ENCODE results near the gene ZNF76.
"Not testable (repeated sequence)": the region's sequence is repeated elsewhere in the genome, so short reads cannot be mapped to it uniquely, and the experiment has no call there.

DNA sequence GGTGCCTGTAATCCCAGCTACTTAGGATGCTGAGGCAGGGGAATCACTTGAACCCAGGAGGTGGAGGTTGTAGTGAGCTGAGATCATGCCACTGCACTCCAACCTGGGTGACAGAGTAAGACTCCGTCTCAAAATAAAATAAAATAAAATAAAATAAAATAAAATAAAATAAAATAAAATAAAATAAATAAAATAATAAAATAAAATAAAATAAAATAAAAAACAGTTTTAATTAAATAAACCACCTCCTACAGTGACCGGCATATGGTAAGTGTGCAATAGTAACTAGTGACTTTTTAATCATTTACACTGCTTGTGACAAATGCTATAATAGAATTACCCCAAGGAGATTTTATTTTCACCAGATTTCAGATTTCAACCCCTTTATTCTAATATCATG is 49.0 kb downstream of the ZNF76 start:
- not testable (repeated sequence) for TF ChIP-seq CTCF, POLR2A, EP300 (IDR thresholded peaks at IDR 0.05)
